GM12892 (cell line): ENCODE data around the gene THSD7B.

ENCODE experiments used
- POLR2A ChIP-seq: IDR thresholded peaks from 2 replicates; pipeline ENCODE4 v1.6.1; 2011; ENCODE audit warnings: low read depth, low read length, control low read depth
- POLR2AphosphoS5 ChIP-seq: IDR thresholded peaks from 2 replicates; pipeline ENCODE4 v1.6.1; 2011; ENCODE audit warnings: low read depth, low read length, control low read depth
- TAF1 ChIP-seq: IDR thresholded peaks from 2 replicates; pipeline ENCODE4 v1.6.1; 2011; ENCODE audit warnings: low read depth, mild to moderate bottlenecking, control low read depth, low read length, borderline replicate concordance

DNA sequence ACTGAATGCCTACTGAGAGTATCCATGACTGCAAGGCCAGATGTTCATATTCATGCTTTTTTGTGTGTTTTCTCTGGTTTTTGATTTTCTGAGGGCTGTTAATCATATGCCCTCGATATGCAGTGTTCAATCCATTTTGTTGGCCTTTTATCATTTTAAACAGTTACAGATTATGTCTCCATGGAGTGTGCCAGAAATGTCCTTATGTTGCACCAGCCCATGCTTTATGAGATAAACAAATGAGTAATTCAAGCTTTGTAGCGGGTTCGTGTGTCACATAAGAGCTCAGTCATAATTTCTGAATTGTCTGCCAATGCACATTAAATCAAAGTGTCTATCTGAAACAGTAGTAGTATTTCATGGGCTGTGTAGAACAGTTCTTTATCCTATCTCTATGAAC, 583.0 kb downstream of the THSD7B start:
- no peak for TF ChIP-seq POLR2A
- no peak for TF ChIP-seq POLR2AphosphoS5
- TF ChIP-seq TAF1, result no peak
